Duodenal mucosa (tissue), 2 donors: ENCODE data around the gene UBD.

Source experiments
- H3K27ac ChIP-seq: one replicate; pipeline ENCODE4 v1.7.0; 2013; ENCODE audit warnings: low read depth, low read length
- H3K27me3 ChIP-seq, 2 donors: one replicate each; pipeline ENCODE4 v1.7.0; 2013; ENCODE audit warnings: low read length in 2 of 2, control low read depth in 1 of 2; ENCODE audit not compliant: insufficient read depth in 2 of 2, control insufficient read depth in 1 of 2
- H3K36me3 ChIP-seq, 2 donors: one replicate each; pipeline ENCODE4 v1.7.0; 2013; ENCODE audit warnings: low read length in 2 of 2, control low read depth in 1 of 2; ENCODE audit not compliant: insufficient read depth in 2 of 2, control insufficient read depth in 1 of 2
- H3K4me1 ChIP-seq, 2 donors: one replicate each; pipeline ENCODE4 v1.7.0; 2013; ENCODE audit warnings: low read length in 2 of 2, control low read depth in 1 of 2; ENCODE audit not compliant: insufficient read depth in 2 of 2, control insufficient read depth in 1 of 2
- H3K4me3 ChIP-seq, 2 donors: one replicate each; pipeline ENCODE4 v1.7.0; 2013; ENCODE audit warnings: low read length in 2 of 2, low read depth in 1 of 2
- H3K9ac ChIP-seq, 2 donors: one replicate each; pipeline ENCODE4 v1.7.0; 2013; ENCODE audit warnings: low read length in 2 of 2, low read depth in 1 of 2
- H3K9me3 ChIP-seq, 2 donors: one replicate each; pipeline ENCODE4 v1.7.0; 2013; ENCODE audit warnings: low read length in 2 of 2, control low read depth in 1 of 2; ENCODE audit not compliant: control insufficient read depth in 1 of 2

Gene UBD

DNA sequence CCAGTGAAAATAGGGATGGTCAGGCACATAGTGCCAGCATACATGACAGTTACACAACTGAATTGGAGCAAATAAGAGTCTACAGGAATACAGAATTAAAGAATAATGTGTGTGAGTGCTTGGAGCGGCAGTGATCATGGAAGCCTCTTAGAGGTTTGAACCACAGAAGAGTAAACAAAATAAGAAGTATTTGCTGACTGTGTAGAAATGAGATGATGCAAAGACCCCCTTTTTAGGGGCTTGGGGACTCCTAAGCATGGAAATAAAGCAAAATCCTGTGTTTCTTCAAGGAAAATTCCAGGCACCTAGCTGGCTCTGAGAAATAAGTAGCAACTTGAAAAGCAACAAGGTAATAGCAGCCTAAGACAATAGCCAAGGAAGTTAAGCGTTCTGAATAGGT is 32.1 kb upstream of the UBD start:
- no peak overlapping the region for H3K4me3 ChIP-seq
- H3K4me1 ChIP-seq, result no peaks in the 10 kb centered on the region
- peaks cover 0 to 11% of the 10 kb centered on the region in 2 donors for H3K27me3 ChIP-seq
- no peak overlapping the region for H3K27ac ChIP-seq
- no peaks in the 10 kb centered on the region for H3K9me3 ChIP-seq
- no peaks in the 10 kb centered on the region for H3K36me3 ChIP-seq
- H3K9ac ChIP-seq, result no peak overlapping the region

GRCh38 chr6:29590218-29590808 is 30.8 kb upstream of the UBD start:
- no peaks in the 10 kb centered on the region for H3K36me3 ChIP-seq
- no peaks in the 10 kb centered on the region for H3K9me3 ChIP-seq
- H3K4me3 ChIP-seq, result no peak overlapping the region
- no peaks in the 10 kb centered on the region for H3K4me1 ChIP-seq
- H3K27me3 ChIP-seq, result peaks cover 0 to 11% of the 10 kb centered on the region in 2 donors
- no peak overlapping the region for H3K27ac ChIP-seq
- no peak overlapping the region for H3K9ac ChIP-seq

GRCh38 chr6:29589423-29590048 is 30.0 kb upstream of the UBD start:
- no peaks in the 10 kb centered on the region for H3K4me1 ChIP-seq
- H3K9me3 ChIP-seq, result no peaks in the 10 kb centered on the region
- no peak overlapping the region for H3K4me3 ChIP-seq
- no peak overlapping the region for H3K9ac ChIP-seq
- H3K36me3 ChIP-seq, result no peaks in the 10 kb centered on the region
- H3K27me3 ChIP-seq, result peaks cover 0 to 11% of the 10 kb centered on the region in 2 donors
- no peak overlapping the region for H3K27ac ChIP-seq

- no peak within 1 kb of the TSS for H3K27ac ChIP-seq
- no peaks in the 10 kb centered on the region for H3K36me3 ChIP-seq
- H3K4me3 ChIP-seq, result no peak within 1 kb of the TSS
- no peak within 1 kb of the TSS for H3K9ac ChIP-seq
- H3K4me1 ChIP-seq, result no peaks in the 10 kb centered on the region
- no peaks in the 10 kb centered on the region for H3K27me3 ChIP-seq
- no peaks in the 10 kb centered on the region for H3K9me3 ChIP-seq
Observed at GRCh38 chr6:29584821-29585220, 25.3 kb upstream of the UBD start, which contains the start of gene OR2H2. TSS of gene OR2H2 (plus strand) at chr6:29585121. CDS start at chr6:29587945, 2,824 bp downstream.

DNA sequence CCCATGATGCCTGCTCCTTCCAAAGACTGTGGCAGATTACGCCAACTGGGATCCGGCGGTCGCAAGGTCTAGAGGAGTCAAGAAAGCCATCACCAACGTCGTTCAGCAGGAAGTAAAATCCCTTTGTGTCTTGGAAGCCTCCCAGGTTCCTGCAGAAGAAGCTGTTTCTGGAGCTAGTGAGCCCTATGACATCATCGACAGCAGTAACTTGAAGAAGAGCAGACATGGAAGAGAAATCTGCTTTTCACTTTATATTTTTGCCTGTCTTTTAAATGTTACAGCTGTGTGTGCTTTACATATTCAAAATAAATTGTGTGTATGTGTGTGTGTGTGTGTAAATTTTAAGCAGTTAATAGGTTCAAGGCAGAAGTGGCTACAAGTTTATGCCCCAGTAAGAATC is 18.0 kb upstream of the UBD start:
- Histone ChIP-seq H3K36me3 (no peaks in the 10 kb centered on the region), H3K27ac (no peak overlapping the region), H3K27me3 (no peaks in the 10 kb centered on the region), H3K4me3 (no peak overlapping the region), H3K9ac (no peak overlapping the region), H3K9me3 (no peaks in the 10 kb centered on the region), H3K4me1 (no peaks in the 10 kb centered on the region)

DNA sequence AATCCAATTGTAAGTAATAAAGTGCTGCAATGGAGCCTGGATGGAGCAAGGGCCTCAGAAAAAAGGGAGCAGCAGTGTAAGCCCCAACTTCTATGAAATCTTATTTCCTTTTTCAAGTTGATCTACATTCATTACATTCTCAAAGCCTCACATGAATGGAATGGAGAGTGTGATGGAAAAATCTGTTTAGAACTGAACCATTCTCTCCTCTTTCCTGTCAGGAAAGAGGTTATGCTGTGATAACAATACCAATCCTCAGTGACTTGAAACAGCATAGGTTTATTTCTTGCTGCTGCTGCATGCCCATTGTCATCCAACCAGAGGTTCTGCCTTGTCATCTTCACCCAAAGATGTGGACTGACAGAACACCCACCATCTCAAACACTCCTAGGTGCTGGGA is 16.5 kb upstream of the UBD start:
- no peak overlapping the region for H3K4me3 ChIP-seq
- no peaks in the 10 kb centered on the region for H3K4me1 ChIP-seq
- no peak overlapping the region for H3K27ac ChIP-seq

DNA sequence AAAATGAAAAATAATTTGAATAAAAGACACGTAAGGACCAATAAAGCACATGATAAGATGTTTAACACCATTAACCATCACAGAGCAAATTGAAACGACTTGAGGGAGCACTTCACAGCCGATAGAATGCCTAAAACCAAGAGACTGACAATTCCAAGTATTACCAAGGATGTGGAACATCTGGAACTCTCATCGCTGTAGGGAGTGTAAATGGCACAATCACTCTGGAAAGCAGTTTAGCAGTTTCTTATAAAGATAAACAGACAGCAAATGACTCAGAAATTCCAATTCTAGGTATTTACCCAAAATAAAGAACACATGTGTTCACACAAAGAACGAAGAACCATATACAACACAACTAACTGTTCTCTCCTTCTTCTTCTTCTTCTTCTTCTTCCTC is 8.5 kb upstream of the UBD start:
- H3K27me3 ChIP-seq, result no peaks in the 10 kb centered on the region
- no peaks in the 10 kb centered on the region for H3K9me3 ChIP-seq
- H3K9ac ChIP-seq, result no peak overlapping the region
- H3K36me3 ChIP-seq, result no peaks in the 10 kb centered on the region
- no peaks in the 10 kb centered on the region for H3K4me1 ChIP-seq
- no peak overlapping the region for H3K4me3 ChIP-seq
- no peak overlapping the region for H3K27ac ChIP-seq

More for the DNA sequence above, 16.5 kb upstream of the UBD start:
- no peak overlapping the region for H3K9ac ChIP-seq
- no peaks in the 10 kb centered on the region for H3K9me3 ChIP-seq
- no peaks in the 10 kb centered on the region for H3K36me3 ChIP-seq
- no peaks in the 10 kb centered on the region for H3K27me3 ChIP-seq

GRCh38 chr6:29567541-29567940 is 8.0 kb upstream of the UBD start:
- Histone ChIP-seq H3K27ac (no peak overlapping the region), H3K4me1 (no peaks in the 10 kb centered on the region), H3K4me3 (no peak overlapping the region), H3K36me3 (no peaks in the 10 kb centered on the region), H3K27me3 (no peaks in the 10 kb centered on the region), H3K9me3 (no peaks in the 10 kb centered on the region), H3K9ac (no peak overlapping the region)

- no peak overlapping the region for H3K4me3 ChIP-seq
- H3K9ac ChIP-seq, result no peak overlapping the region
- no peak overlapping the region for H3K27ac ChIP-seq
- no peaks in the 10 kb centered on the region for H3K4me1 ChIP-seq
- no peaks in the 10 kb centered on the region for H3K9me3 ChIP-seq
- H3K36me3 ChIP-seq, result no peaks in the 10 kb centered on the region
- H3K27me3 ChIP-seq, result no peaks in the 10 kb centered on the region
Observed at GRCh38 chr6:29566856-29567255, 7.3 kb upstream of the UBD start.

GRCh38 chr6:29564875-29565274 is 5.3 kb upstream of the UBD start:
- no peaks in the 10 kb centered on the region for H3K36me3 ChIP-seq
- H3K9me3 ChIP-seq, result no peaks in the 10 kb centered on the region
- H3K27me3 ChIP-seq, result peaks cover 0 to 5% of the 10 kb centered on the region in 2 donors
- H3K9ac ChIP-seq, result no peak overlapping the region
- H3K27ac ChIP-seq, result no peak overlapping the region
- no peak overlapping the region for H3K4me3 ChIP-seq
- H3K4me1 ChIP-seq, result no peaks in the 10 kb centered on the region
